Measurements from ENCODE around the gene SMC5. TPM values are rescaled to one million over a fixed set of nuclear protein-coding genes. Genes with fewer than 3 reads are reported as not detected.
"Not testable (repeated sequence)": the region's sequence is repeated elsewhere in the genome, so short reads cannot be mapped to it uniquely, and the experiment has no call there.

The SMC5 gene
- total RNA-seq, 1 experiment from 2014 or later, result 7.7 TPM

- CTCF ChIA-PET, result no interaction called here
- TF ChIP-seq CTCF (IDR thresholded peaks at IDR 0.05; ENCODE audit: insufficient read depth in 1 of 2, low read depth in 1 of 2, low read length in 1 of 2, severe bottlenecking in 1 of 2, unreplicated experiment in 1 of 2), result no peak
Measured at GRCh38 chr9:70400107-70400892, 141.5 kb downstream of the SMC5 start.

GRCh38 chr9:70401241-70401640 is 142.5 kb downstream of the SMC5 start:
- H3K36me3 ChIP-seq (ENCODE audit: control insufficient read depth, insufficient read depth, low read length); H3K4me3 ChIP-seq (ENCODE audit: low read depth, low read length); H3K4me1 ChIP-seq; DNase-seq; POLR2A ChIA-PET; H3K27me3 Mint-ChIP-seq (ENCODE audit: insufficient read depth, unreplicated experiment); H3K4me3 Mint-ChIP-seq (ENCODE audit: unreplicated experiment); CTCF ChIA-PET; H3K9me3 Mint-ChIP-seq (ENCODE audit: unreplicated experiment); H3K36me3 Mint-ChIP-seq (ENCODE audit: insufficient read depth, unreplicated experiment); H3K27me3 ChIP-seq (replicated peaks; ENCODE audit: control insufficient read depth, insufficient read depth, low read length); BruUV-seq (replicated peaks); H3K4me1 Mint-ChIP-seq (ENCODE audit: low read depth, unreplicated experiment); H3K9me3 ChIP-seq; H3K27ac Mint-ChIP-seq (ENCODE audit: unreplicated experiment); intact Hi-C loops (cut with micrococcal nuclease; ENCODE audit: unreplicated experiment): not testable (repeated sequence)

More at GRCh38 chr9:70400107-70400892, 141.5 kb downstream of the SMC5 start:
- intact Hi-C loops (cut with micrococcal nuclease; ENCODE audit: unreplicated experiment), result no loop called here
- Histone ChIP-seq H3K27me3 (replicated peaks; ENCODE audit: control insufficient read depth, insufficient read depth, low read length) (no peaks in the 10 kb centered on the region), H3K9me3 (no peaks in the 10 kb centered on the region), H3K4me1 (no peaks in the 10 kb centered on the region), H3K36me3 (ENCODE audit: control insufficient read depth, insufficient read depth, low read length) (no peaks in the 10 kb centered on the region), H3K4me3 (ENCODE audit: low read depth, low read length) (no peak overlapping the region)
- no peaks in the 10 kb centered on the region for H3K4me1 Mint-ChIP-seq (ENCODE audit: low read depth, unreplicated experiment)
- no peaks in the 10 kb centered on the region for H3K27me3 Mint-ChIP-seq (ENCODE audit: insufficient read depth, unreplicated experiment)
- no TSS peak for BruUV-seq (replicated peaks)
- H3K4me3 Mint-ChIP-seq (ENCODE audit: unreplicated experiment), result no peak overlapping the region
- no peak for DNase-seq
- H3K27ac Mint-ChIP-seq (ENCODE audit: unreplicated experiment), result no peak overlapping the region
- no peaks in the 10 kb centered on the region for H3K9me3 Mint-ChIP-seq (ENCODE audit: unreplicated experiment)
- POLR2A ChIA-PET, result no interaction called here
- H3K36me3 Mint-ChIP-seq (ENCODE audit: insufficient read depth, unreplicated experiment), result no peaks in the 10 kb centered on the region

GRCh38 chr9:70402213-70402612 is 143.4 kb downstream of the SMC5 start:
- no TSS peak for BruUV-seq (replicated peaks)
- ChIA-PET POLR2A (no interaction called here), CTCF (no interaction called here)
- Histone ChIP-seq H3K36me3 (ENCODE audit: control insufficient read depth, insufficient read depth, low read length) (no peaks in the 10 kb centered on the region), H3K9me3 (no peaks in the 10 kb centered on the region), H3K4me1 (no peaks in the 10 kb centered on the region), H3K27me3 (replicated peaks; ENCODE audit: control insufficient read depth, insufficient read depth, low read length) (no peaks in the 10 kb centered on the region), H3K4me3 (ENCODE audit: low read depth, low read length) (no peak overlapping the region)
- H3K4me1 Mint-ChIP-seq (ENCODE audit: low read depth, unreplicated experiment), result no peaks in the 10 kb centered on the region
- no peaks in the 10 kb centered on the region for H3K9me3 Mint-ChIP-seq (ENCODE audit: unreplicated experiment)
- TF ChIP-seq CTCF (IDR thresholded peaks at IDR 0.05; ENCODE audit: insufficient read depth in 1 of 2, low read depth in 1 of 2, low read length in 1 of 2, severe bottlenecking in 1 of 2, unreplicated experiment in 1 of 2), result no peak
- H3K27me3 Mint-ChIP-seq (ENCODE audit: insufficient read depth, unreplicated experiment), result no peaks in the 10 kb centered on the region
- DNase-seq, result no peak
- H3K27ac Mint-ChIP-seq (ENCODE audit: unreplicated experiment), result no peak overlapping the region
- intact Hi-C loops (cut with micrococcal nuclease; ENCODE audit: unreplicated experiment), result no loop called here
- no peak overlapping the region for H3K4me3 Mint-ChIP-seq (ENCODE audit: unreplicated experiment)
- no peaks in the 10 kb centered on the region for H3K36me3 Mint-ChIP-seq (ENCODE audit: insufficient read depth, unreplicated experiment)

Measured in Caco-2 (cell line).